Measurements from ENCODE around the gene RNF220. TPM values are rescaled to one million over a fixed set of nuclear protein-coding genes. Genes with fewer than 3 reads are reported as not detected.

The RNF220 gene
- total RNA-seq, 1 donor from 2014 or later = 52.5 TPM

DNA sequence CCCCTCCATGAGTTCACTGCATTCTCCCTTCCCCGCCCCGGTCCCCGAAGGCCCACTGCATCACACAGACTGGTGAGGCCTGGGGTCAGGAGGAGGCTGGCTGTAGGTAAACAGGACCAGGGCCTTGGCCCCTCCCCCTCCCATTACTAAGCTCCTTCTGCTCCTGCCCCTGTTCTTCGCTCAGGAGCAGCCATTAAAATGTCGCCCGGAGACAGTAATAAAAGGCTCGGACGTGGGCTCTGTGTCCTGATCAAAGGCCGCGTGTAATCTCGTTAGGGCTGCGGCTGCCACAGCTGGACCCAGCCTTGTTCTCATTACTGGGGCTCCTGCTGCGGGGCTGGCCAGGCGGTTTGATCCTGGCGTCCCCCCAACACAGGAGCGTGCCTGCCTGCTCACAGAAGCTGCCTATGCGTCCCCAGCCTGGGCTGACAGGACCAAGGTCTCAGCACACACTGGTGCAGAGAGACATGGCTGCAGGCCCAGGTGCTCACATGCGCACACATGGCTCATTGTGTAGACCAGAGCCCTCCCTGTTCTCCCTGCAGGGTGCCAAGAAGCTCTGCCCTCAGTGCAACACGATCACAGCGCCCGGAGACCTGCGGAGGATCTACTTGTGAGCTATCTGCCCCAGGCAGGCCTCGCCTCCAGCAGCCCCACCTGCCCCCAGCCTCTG is 245.2 kb downstream of the RNF220 start:
- DNase-seq (ENCODE audit: extremely low spot score in 2 of 2) = no peak
- Histone ChIP-seq H3K27me3 (no peaks in the 10 kb centered on the region), H3K36me3 (peaks cover 0 to 49% of the 10 kb centered on the region in 2 donors), H3K4me3 (no peak overlapping the region), H3K4me1 (no peaks in the 10 kb centered on the region), H3K9me3 (no peaks in the 10 kb centered on the region), H3K27ac (no peak overlapping the region)
- intact Hi-C loops (cut with DNase I) = loop anchor here (5.0 kb wide), 1 partner anchor 38 kb away; no protein-coding TSS in a partner anchor
- TF ChIP-seq, protein P1, sequence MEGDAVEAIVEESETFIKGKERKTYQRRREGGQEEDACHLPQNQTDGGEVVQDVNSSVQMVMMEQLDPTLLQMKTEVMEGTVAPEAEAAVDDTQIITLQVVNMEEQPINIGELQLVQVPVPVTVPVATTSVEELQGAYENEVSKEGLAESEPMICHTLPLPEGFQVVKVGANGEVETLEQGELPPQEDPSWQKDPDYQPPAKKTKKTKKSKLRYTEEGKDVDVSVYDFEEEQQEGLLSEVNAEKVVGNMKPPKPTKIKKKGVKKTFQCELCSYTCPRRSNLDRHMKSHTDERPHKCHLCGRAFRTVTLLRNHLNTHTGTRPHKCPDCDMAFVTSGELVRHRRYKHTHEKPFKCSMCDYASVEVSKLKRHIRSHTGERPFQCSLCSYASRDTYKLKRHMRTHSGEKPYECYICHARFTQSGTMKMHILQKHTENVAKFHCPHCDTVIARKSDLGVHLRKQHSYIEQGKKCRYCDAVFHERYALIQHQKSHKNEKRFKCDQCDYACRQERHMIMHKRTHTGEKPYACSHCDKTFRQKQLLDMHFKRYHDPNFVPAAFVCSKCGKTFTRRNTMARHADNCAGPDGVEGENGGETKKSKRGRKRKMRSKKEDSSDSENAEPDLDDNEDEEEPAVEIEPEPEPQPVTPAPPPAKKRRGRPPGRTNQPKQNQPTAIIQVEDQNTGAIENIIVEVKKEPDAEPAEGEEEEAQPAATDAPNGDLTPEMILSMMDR (IDR thresholded peaks at IDR 0.05) = no peak
- TF ChIP-seq POLR2AphosphoS5 (IDR thresholded peaks at IDR 0.05; ENCODE audit: insufficient read depth in 1 of 2, low read depth in 1 of 2) (no peak), POLR2A (IDR thresholded peaks at IDR 0.05) (no peak)

DNA sequence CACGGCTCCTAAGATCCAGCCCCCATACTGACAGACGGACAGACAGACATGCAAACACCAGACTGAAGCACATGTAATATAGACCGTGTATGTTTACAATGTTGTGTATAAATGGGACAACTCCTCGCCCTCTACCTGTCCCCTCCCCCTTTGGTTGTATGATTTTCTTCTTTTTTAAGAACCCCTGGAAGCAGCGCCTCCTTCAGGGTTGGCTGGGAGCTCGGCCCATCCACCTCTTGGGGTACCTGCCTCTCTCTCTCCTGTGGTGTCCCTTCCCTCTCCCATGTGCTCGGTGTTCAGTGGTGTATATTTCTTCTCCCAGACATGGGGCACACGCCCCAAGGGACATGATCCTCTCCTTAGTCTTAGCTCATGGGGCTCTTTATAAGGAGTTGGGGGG is 246.0 kb downstream of the RNF220 start:
- Histone ChIP-seq H3K36me3 (peaks cover 0 to 41% of the 10 kb centered on the region in 2 donors), H3K4me3 (no peak overlapping the region), H3K9me3 (no peaks in the 10 kb centered on the region), H3K27ac (no peak overlapping the region), H3K27me3 (no peaks in the 10 kb centered on the region), H3K4me1 (no peaks in the 10 kb centered on the region)
- TF ChIP-seq, protein P1 (IDR thresholded peaks at IDR 0.05) = no peak
- TF ChIP-seq POLR2A (IDR thresholded peaks at IDR 0.05) = no peak
- TF ChIP-seq POLR2AphosphoS5 (IDR thresholded peaks at IDR 0.05; ENCODE audit: insufficient read depth in 1 of 2, low read depth in 1 of 2) = no peak
- DNase-seq (ENCODE audit: extremely low spot score in 2 of 2) = no peak
- intact Hi-C loops (cut with DNase I) = loop anchor here (5.0 kb wide), 1 partner anchor 39 kb away; no protein-coding TSS in a partner anchor

DNA sequence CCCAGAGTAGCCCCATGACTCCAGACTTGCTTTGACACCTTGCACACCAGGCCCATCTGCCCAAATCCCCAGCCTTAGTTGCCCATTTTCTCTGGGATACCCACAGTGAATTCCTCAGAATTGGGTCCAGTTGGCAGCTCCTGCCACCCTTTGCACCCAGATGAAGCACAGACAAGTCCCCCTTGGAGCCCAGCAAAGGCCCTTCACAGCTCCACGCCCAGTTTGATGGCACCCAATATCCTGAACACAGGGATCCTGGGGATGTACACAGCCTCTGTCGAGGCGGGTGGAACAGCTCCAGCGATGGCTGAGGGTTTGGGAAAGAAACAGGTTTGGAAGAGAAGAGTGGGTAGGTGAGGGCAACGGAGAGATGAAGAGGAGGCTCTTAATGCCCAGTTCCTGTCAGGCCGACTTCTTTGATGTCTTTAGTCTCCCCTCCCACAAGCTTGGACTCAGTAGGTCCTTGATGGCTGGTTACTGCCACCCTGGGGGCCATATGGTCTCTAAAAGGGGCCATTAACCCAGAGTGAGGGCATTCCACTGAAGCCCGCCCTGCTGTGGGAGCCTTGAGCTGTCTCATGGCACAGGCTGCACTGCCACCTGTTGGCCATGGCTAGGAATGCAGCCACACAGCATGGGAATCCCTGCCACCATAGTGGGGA is 247.5 kb downstream of the RNF220 start:
- H3K36me3 ChIP-seq = peaks cover 0 to 28% of the 10 kb centered on the region in 2 donors
- H3K27ac ChIP-seq = no peak overlapping the region
- no peaks in the 10 kb centered on the region for H3K9me3 ChIP-seq
- TF ChIP-seq, protein P1 (IDR thresholded peaks at IDR 0.05) = peak; percentile 89 to 94 (median 91)
- TF ChIP-seq POLR2AphosphoS5 (IDR thresholded peaks at IDR 0.05; ENCODE audit: insufficient read depth in 1 of 2, low read depth in 1 of 2) = no peak
- no peak for TF ChIP-seq POLR2A (IDR thresholded peaks at IDR 0.05)
- no peak overlapping the region for H3K4me3 ChIP-seq
- no peak for DNase-seq (ENCODE audit: extremely low spot score in 2 of 2)
- H3K27me3 ChIP-seq = no peaks in the 10 kb centered on the region
- intact Hi-C loops (cut with DNase I) = loop anchor here (5.0 kb wide), 1 partner anchor 40 kb away; no protein-coding TSS in a partner anchor
- H3K4me1 ChIP-seq = no peaks in the 10 kb centered on the region

DNA sequence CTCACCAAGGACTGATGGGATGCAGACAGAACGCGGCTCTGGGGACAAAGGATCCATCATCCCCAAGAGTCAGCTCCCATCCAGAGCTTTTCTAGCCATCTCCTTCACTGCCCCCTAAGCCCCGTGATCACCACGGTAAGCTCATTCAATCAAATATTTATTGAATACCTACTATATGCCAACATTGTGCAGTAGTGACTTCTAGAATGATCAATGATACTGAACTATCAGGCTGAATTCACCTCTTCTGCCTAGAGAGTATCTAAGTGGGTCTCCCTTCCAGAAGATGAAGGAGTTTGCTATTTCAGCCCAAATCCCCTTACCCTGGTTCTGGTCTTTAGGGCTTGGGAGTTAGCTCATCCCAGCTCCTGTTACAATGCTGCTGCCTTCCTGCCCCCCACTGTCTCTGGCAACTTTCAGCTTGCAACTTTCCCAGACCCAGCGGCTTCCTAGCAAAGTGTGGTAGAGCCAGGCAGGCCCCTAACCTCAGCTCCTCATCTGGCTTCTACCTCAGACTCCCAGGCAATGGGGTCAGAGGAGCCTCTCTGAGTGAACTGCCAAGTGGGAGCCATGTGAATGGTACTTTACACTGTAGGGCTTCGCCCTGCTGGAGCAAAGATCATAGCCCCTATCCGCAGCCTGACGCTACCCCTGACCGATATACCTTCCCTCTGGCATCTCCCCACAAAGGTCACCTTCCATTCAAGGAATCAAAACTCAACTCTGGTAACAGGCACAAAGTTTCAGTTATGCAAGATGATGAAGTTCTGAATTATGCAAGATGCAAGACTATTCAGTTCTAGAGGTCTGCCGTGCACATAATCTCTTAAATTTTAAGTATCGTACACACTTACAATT is 248.3 kb downstream of the RNF220 start:
- TF ChIP-seq POLR2A (IDR thresholded peaks at IDR 0.05) = no peak
- TF ChIP-seq, protein P1 (IDR thresholded peaks at IDR 0.05) = no peak
- TF ChIP-seq POLR2AphosphoS5 (IDR thresholded peaks at IDR 0.05; ENCODE audit: insufficient read depth in 1 of 2, low read depth in 1 of 2) = no peak
- Histone ChIP-seq H3K4me1 (no peaks in the 10 kb centered on the region), H3K27ac (no peak overlapping the region), H3K36me3 (peaks cover 0 to 25% of the 10 kb centered on the region in 2 donors), H3K9me3 (no peaks in the 10 kb centered on the region), H3K27me3 (no peaks in the 10 kb centered on the region), H3K4me3 (no peak overlapping the region)
- DNase-seq (ENCODE audit: extremely low spot score in 2 of 2) = no peak
- intact Hi-C loops (cut with DNase I) = loop anchor here (5.0 kb wide), 1 partner anchor 41 kb away; no protein-coding TSS in a partner anchor
